GM12891 (cell line): ENCODE data around the gene SIN3B.

Experiments
- POLR2A ChIP-seq: IDR thresholded peaks from 2 replicates; pipeline ENCODE4 v1.6.1; 2011; ENCODE audit warnings: low read depth, low read length, control low read depth
- TAF1 ChIP-seq: IDR thresholded peaks from 2 replicates; pipeline ENCODE4 v1.6.1; 2011; ENCODE audit warnings: low read depth, low read length, control low read depth

- no peak for TF ChIP-seq POLR2A
- no peak for TF ChIP-seq TAF1
Observed at GRCh38 chr19:16856091-16856490, 26.9 kb downstream of the SIN3B start.
